PFSK-1 (cell line): ENCODE measurements around the gene GLE1.

ENCODE experiments used
- FOXP2 ChIP-seq: optimal IDR thresholded peaks from 2 replicates; pipeline ENCODE3; 2011; ENCODE audit warnings: borderline replicate concordance, control low read depth, inconsistent platforms; ENCODE audit not compliant: insufficient read depth; ENCODE audit errors: extremely low read length, extremely low read depth
- POLR2AphosphoS5 ChIP-seq: IDR thresholded peaks from 2 replicates; pipeline ENCODE4 v1.6.1; 2012; ENCODE audit warnings: low read depth, mild to moderate bottlenecking, control low read depth, low read length, moderate library complexity
- SIN3A ChIP-seq: IDR thresholded peaks from 2 replicates; pipeline ENCODE4 v1.6.1; 2012; ENCODE audit warnings: mild to moderate bottlenecking, low read length, moderate library complexity, borderline replicate concordance; ENCODE audit not compliant: insufficient read depth
- TAF1 ChIP-seq: IDR thresholded peaks from 2 replicates; pipeline ENCODE4 v1.6.1; 2012; ENCODE audit warnings: low read length, control low read depth, borderline replicate concordance; ENCODE audit not compliant: insufficient read depth
- TF ChIP-seq, protein P1 (sequence below), 2 experiments: IDR thresholded peaks; 2 replicates each; pipeline versions ENCODE4 v1.6.1 to v1.8.0; 2011 to 2012; ENCODE audit warnings: low read depth in 2 of 2, low read length in 2 of 2, control low read depth in 1 of 2, inconsistent platforms in 1 of 2, mild to moderate bottlenecking in 1 of 2, moderate library complexity in 1 of 2; ENCODE audit not compliant: insufficient read depth in 1 of 2

The GLE1 gene

GRCh38 chr9:128540634-128541360, 36.3 kb downstream of the GLE1 start:
- TF ChIP-seq TAF1: no peak
- TF ChIP-seq, protein P1, sequence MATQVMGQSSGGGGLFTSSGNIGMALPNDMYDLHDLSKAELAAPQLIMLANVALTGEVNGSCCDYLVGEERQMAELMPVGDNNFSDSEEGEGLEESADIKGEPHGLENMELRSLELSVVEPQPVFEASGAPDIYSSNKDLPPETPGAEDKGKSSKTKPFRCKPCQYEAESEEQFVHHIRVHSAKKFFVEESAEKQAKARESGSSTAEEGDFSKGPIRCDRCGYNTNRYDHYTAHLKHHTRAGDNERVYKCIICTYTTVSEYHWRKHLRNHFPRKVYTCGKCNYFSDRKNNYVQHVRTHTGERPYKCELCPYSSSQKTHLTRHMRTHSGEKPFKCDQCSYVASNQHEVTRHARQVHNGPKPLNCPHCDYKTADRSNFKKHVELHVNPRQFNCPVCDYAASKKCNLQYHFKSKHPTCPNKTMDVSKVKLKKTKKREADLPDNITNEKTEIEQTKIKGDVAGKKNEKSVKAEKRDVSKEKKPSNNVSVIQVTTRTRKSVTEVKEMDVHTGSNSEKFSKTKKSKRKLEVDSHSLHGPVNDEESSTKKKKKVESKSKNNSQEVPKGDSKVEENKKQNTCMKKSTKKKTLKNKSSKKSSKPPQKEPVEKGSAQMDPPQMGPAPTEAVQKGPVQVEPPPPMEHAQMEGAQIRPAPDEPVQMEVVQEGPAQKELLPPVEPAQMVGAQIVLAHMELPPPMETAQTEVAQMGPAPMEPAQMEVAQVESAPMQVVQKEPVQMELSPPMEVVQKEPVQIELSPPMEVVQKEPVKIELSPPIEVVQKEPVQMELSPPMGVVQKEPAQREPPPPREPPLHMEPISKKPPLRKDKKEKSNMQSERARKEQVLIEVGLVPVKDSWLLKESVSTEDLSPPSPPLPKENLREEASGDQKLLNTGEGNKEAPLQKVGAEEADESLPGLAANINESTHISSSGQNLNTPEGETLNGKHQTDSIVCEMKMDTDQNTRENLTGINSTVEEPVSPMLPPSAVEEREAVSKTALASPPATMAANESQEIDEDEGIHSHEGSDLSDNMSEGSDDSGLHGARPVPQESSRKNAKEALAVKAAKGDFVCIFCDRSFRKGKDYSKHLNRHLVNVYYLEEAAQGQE (IDR thresholded peaks at IDR 0.05; ENCODE audit: insufficient read depth in 1 of 2, low read depth in 2 of 2, low read length in 2 of 2): no peak
- TF ChIP-seq POLR2AphosphoS5: no peak

DNA sequence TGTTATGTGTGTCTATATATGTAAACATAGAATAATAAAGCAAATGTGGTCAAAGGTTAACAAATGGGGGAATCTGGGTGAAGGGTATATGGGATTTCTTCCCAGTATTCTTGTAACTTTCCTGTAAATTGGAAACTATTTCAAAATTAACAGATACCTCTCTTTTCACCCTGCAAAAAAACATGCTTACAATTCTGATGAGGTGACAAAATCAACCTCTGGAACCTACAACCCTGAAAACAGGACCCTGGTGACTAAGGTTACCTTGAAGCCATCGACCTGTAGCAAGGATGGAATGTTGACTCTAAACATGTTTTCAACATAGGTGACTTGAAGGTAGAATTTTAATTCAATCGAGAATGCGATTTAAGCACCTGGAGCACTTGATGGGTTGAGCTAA, 42.0 kb downstream of the GLE1 start:
- TF ChIP-seq, protein P1 (IDR thresholded peaks at IDR 0.05; ENCODE audit: insufficient read depth in 1 of 2, low read depth in 2 of 2, low read length in 2 of 2): no peak
- no peak for TF ChIP-seq FOXP2
- no peak for TF ChIP-seq SIN3A

DNA sequence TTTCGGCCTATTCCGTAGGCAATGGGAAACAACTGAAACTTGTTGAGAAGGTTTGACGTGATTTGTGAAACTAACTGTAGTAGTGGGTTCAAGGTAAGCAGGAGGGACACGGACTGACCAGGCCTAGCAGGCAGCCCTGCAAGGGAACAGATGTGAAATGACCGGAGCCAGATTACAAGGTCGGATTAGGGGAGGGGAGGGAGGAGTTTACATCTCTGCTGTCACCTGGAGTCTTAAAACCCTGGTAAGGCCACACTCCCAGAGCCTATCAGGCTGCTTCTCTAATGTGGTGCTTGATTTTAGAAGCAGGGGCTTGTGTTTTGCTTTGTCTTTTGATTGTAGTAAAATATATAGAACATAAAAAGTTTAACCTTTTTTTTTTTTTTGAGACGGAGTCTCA, 44.4 kb downstream of the GLE1 start:
- TF ChIP-seq TAF1 (no peak), FOXP2 (no peak), POLR2AphosphoS5 (no peak), SIN3A (no peak)
- TF ChIP-seq, protein P1 (IDR thresholded peaks at IDR 0.05; ENCODE audit: insufficient read depth in 1 of 2, low read depth in 2 of 2, low read length in 2 of 2): no peak

DNA sequence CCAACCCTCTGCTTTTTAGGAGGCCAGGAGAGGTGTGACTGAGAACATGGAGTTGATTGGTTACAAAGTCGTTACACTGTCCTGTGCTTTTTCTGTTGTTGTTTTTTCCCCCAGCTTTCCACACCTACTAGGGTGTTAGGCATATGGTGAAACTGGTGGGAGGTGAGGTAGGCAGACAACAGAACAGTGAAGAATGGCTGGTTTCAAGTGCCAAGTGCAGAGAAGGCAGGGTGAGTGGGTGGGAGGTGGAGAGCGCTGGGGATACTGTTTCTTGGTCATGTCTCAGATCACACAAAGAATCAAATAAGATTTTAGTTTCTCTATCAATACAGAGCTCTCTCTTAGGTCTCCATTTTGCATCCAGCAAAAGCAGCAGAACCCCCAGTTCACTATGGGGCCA, 45.7 kb downstream of the GLE1 start:
- TF ChIP-seq FOXP2 (no peak), TAF1 (no peak), POLR2AphosphoS5 (no peak), SIN3A (no peak)
- TF ChIP-seq, protein P1 (IDR thresholded peaks at IDR 0.05; ENCODE audit: insufficient read depth in 1 of 2, low read depth in 2 of 2, low read length in 2 of 2): no peak
